MM.1S (cell line): ENCODE data around the gene RCAN1.

Experiments
- DNase-seq: peaks from one replicate; pipeline ENCODE4 v3.0.0-alpha.2; 2015
- H2AFZ ChIP-seq: fragments of 300-600 bp; sonication (generic); 2 replicates; pipeline ENCODE4 v1.6.0; 2016; ENCODE audit warnings: antibody characterized with exemption, low read length
- H3F3A ChIP-seq: fragments of 300-600 bp; sonication (generic); 2 replicates; pipeline ENCODE4 v1.6.1; 2016; ENCODE audit warnings: mild to moderate bottlenecking, antibody characterized with exemption, low read length, moderate library complexity, mixed read lengths; ENCODE audit not compliant: insufficient read depth
- H3K27ac ChIP-seq: fragments of 300-600 bp; sonication (generic); 2 replicates; pipeline ENCODE4 v1.5.1; 2016; ENCODE audit warnings: mild to moderate bottlenecking, low read length
- H3K27me3 ChIP-seq: fragments of 300-600 bp; sonication (generic); replicated peaks from 2 replicates; pipeline ENCODE4 v1.6.0; 2016; ENCODE audit warnings: low read length; ENCODE audit not compliant: insufficient read depth
- H3K36me3 ChIP-seq: fragments of 300-600 bp; sonication (generic); replicated peaks from 2 replicates; pipeline ENCODE4 v1.6.1; 2016; ENCODE audit warnings: mild to moderate bottlenecking, low read length, mixed read lengths; ENCODE audit not compliant: insufficient read depth
- H3K4me1 ChIP-seq: fragments of 300-600 bp; sonication (generic); 2 replicates; pipeline ENCODE4 v1.6.1; 2016; ENCODE audit warnings: low read length, mixed read lengths
- H3K4me2 ChIP-seq: fragments of 300-600 bp; sonication (generic); 2 replicates; pipeline ENCODE4 v1.6.0; 2016; ENCODE audit warnings: low read depth, low read length
- H3K4me3 ChIP-seq: fragments of 300-600 bp; sonication (generic); 2 replicates; pipeline ENCODE4 v1.5.1; 2016; ENCODE audit warnings: low read length, mixed read lengths
- H3K79me2 ChIP-seq: fragments of 300-600 bp; sonication (generic); 2 replicates; pipeline ENCODE4 v1.6.1; 2016; ENCODE audit warnings: mixed run types, low read length, mixed read lengths
- H3K9ac ChIP-seq: fragments of 300-600 bp; sonication (generic); 2 replicates; pipeline ENCODE4 v1.6.1; 2016; ENCODE audit warnings: low read length, mixed read lengths
- H3K9me2 ChIP-seq: fragments of 300-600 bp; sonication (generic); replicated peaks from 2 replicates; pipeline ENCODE4 v1.6.1; 2016; ENCODE audit warnings: mild to moderate bottlenecking, low read length, mixed read lengths; ENCODE audit not compliant: insufficient read depth
- H3K9me3 ChIP-seq: fragments of 300-600 bp; sonication (generic); replicated peaks from 2 replicates; pipeline ENCODE4 v1.6.1; 2016; ENCODE audit warnings: mild to moderate bottlenecking, low read length, mixed read lengths; ENCODE audit not compliant: insufficient read depth
- H4K20me1 ChIP-seq: fragments of 300-600 bp; sonication (generic); 2 replicates; pipeline ENCODE4 v1.6.1; 2016; ENCODE audit warnings: mild to moderate bottlenecking, low read length, moderate library complexity, mixed read lengths; ENCODE audit not compliant: insufficient read depth
- EZH2 ChIP-seq: fragments of 300-600 bp; sonication (generic); optimal IDR thresholded peaks from 2 replicates; pipeline ENCODE3; 2017; ENCODE audit warnings: low read depth, mild to moderate bottlenecking, antibody characterized with exemption, low read length, mixed read lengths
- EZH2phosphoT487 ChIP-seq: fragments of 300-600 bp; sonication (generic); IDR thresholded peaks from 2 replicates; pipeline ENCODE4 v1.6.1; 2018; ENCODE audit warnings: antibody characterized with exemption, low read length
- TF ChIP-seq, protein P1 (sequence below): fragments of 300-600 bp; sonication (generic); IDR thresholded peaks from 2 replicates; pipeline ENCODE4 v1.5.1; 2016; ENCODE audit warnings: antibody characterized with exemption, low read length, mixed read lengths

The RCAN1 gene

DNA sequence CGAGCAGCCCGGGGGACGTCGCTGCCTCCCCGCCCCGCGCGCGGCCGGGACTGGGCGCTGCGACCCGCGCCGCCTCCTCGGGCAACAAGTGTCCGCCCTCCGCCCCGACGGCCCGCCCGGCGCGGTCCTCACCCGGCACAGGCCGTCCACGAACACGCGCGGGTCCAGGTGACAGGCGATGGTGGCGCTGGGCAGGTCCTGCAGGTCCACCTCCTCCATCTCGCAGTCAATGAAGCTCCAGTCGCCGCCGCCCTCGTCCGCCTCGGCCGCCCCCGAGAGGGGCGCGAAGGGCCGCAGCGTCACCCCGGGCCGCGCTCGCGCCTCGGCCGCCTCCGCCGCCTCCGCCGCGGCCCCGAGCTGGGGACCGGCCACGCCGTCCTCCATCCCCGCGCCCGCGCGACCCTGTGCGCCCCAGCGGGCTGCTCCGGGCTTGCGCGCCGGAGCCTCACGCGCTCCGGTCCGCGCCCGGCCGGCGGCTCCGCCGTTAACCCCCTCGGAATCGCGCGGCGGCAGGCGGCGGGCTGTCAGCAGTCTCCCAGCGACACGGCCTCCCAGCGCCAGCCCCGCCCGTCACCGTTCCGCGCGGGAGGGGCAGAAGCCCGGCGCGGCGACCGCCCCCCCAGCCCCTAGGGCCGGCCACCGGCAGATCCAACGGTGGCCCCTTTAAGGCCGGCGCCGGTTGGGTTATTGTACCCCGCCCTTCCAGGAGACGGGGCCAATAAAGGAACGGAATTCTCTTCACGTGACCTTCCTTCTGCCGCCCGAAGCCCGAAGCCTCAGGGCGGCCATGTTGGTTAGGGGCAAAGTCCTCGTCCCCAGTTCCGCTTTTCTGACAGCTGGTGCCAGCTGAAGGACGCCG lies at the start of gene RCAN1:
RCAN1 (minus strand) TSS at position 486 of the 859 bp plus-strand sequence; CDS start at position 384, 102 bp downstream.
- peaks cover 41% of the 10 kb centered on the region for H3K79me2 ChIP-seq
- peak; percentile 99 for DNase-seq
- H4K20me1 ChIP-seq: no peaks in the 10 kb centered on the region
- no peaks in the 10 kb centered on the region for H3K9me2 ChIP-seq
- no peaks in the 10 kb centered on the region for H3K27me3 ChIP-seq
- H3K36me3 ChIP-seq: no peaks in the 10 kb centered on the region
- peak within 1 kb of the TSS; percentile 74 for H3K4me2 ChIP-seq
- H3K9me3 ChIP-seq: no peaks in the 10 kb centered on the region
- peaks cover 10% of the 10 kb centered on the region for H3K4me1 ChIP-seq
- peak within 1 kb of the TSS; percentile 66 for H3K4me3 ChIP-seq
- H2AFZ ChIP-seq: peak within 1 kb of the TSS; percentile 90
- H3F3A ChIP-seq: no peaks in the 10 kb centered on the region; the same call in 1 of the 2 replicates
- peak within 1 kb of the TSS; percentile 32; the same call in 1 of the 2 replicates for H3K9ac ChIP-seq
- TF ChIP-seq EZH2phosphoT487 (no peak), EZH2 (no peak)
- TF ChIP-seq, protein P1, sequence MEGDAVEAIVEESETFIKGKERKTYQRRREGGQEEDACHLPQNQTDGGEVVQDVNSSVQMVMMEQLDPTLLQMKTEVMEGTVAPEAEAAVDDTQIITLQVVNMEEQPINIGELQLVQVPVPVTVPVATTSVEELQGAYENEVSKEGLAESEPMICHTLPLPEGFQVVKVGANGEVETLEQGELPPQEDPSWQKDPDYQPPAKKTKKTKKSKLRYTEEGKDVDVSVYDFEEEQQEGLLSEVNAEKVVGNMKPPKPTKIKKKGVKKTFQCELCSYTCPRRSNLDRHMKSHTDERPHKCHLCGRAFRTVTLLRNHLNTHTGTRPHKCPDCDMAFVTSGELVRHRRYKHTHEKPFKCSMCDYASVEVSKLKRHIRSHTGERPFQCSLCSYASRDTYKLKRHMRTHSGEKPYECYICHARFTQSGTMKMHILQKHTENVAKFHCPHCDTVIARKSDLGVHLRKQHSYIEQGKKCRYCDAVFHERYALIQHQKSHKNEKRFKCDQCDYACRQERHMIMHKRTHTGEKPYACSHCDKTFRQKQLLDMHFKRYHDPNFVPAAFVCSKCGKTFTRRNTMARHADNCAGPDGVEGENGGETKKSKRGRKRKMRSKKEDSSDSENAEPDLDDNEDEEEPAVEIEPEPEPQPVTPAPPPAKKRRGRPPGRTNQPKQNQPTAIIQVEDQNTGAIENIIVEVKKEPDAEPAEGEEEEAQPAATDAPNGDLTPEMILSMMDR: no peak
- no peak within 1 kb of the TSS; the same call in 1 of the 2 replicates for H3K27ac ChIP-seq

DNA sequence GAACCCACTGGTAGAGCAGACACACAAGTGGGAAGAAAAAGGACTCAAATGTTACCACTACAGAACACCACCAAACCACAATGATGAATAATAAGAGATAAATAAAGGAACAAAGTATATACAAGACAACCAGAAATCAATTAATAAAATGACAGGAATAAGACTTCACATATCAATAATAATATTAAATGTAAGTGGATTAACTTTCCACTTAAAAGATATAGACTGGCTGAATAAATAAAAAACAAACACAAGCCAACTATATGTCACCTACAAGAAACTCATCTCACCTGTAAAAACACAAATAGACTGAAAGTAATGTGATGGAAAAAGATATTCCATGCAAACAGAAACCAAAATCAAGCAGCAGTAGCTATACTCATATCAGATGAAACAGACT lies 46.9 kb upstream of the RCAN1 start:
- no peaks in the 10 kb centered on the region for H3K9me3 ChIP-seq
- H3K4me3 ChIP-seq: no peak overlapping the region
- H3K4me2 ChIP-seq: no peak overlapping the region
- H4K20me1 ChIP-seq: no peaks in the 10 kb centered on the region
- no peaks in the 10 kb centered on the region for H3K36me3 ChIP-seq
- no peaks in the 10 kb centered on the region for H3K4me1 ChIP-seq
- no peaks in the 10 kb centered on the region for H3F3A ChIP-seq
- no peaks in the 10 kb centered on the region for H3K27me3 ChIP-seq
- no peak for DNase-seq
- no peak overlapping the region for H2AFZ ChIP-seq
- H3K79me2 ChIP-seq: no peaks in the 10 kb centered on the region
- no peaks in the 10 kb centered on the region for H3K9me2 ChIP-seq
- no peak overlapping the region for H3K9ac ChIP-seq
- no peak overlapping the region for H3K27ac ChIP-seq
- TF ChIP-seq EZH2phosphoT487 (no peak), EZH2 (no peak)
- TF ChIP-seq, protein P1: no peak

DNA sequence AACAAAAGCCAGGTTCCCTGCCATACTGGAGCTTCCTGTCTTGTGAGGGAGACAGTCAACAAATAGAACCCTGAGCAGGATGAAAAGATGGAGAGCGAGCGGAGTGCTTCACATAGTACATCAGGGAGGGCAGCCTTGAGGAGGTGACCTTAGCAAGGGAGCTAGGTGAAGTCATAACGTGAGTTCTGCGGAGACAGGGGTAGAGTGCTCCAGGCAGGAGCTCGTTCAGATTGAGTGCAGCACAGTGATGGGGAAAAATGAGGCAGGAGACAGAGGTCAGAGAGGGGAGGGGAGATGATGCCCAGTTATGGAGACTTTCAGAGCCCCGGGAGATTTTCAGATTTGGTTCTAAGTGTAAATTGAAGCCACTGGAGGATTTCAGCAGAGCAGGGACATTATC lies 38.6 kb upstream of the RCAN1 start:
- Histone ChIP-seq H3K79me2 (no peaks in the 10 kb centered on the region), H3F3A (peaks cover 6% of the 10 kb centered on the region; the same call in 1 of the 2 replicates), H2AFZ (no peak overlapping the region), H3K36me3 (no peaks in the 10 kb centered on the region), H3K9ac (no peak overlapping the region), H3K27ac (no peak overlapping the region), H3K4me2 (no peak overlapping the region), H4K20me1 (no peaks in the 10 kb centered on the region), H3K27me3 (no peaks in the 10 kb centered on the region), H3K4me1 (peaks cover 10% of the 10 kb centered on the region), H3K9me2 (no peaks in the 10 kb centered on the region), H3K9me3 (no peaks in the 10 kb centered on the region), H3K4me3 (no peak overlapping the region)
- DNase-seq: no peak
- TF ChIP-seq, protein P1: no peak
- TF ChIP-seq EZH2phosphoT487 (no peak), EZH2 (no peak)
